Neural progenitor cell (in vitro differentiated cells): ENCODE data around the gene KANTR.

Source experiments
- EZH2 ChIP-seq: fragments of 200-600 bp; sonication (generic); IDR thresholded peaks from 2 replicates; pipeline ENCODE4 v1.6.1; 2017; ENCODE audit warnings: antibody characterized with exemption, mild to moderate bottlenecking, moderate library complexity
- EZH2phosphoT487 ChIP-seq: fragments of 200-600 bp; sonication (generic); IDR thresholded peaks from 2 replicates; pipeline ENCODE4 v1.6.1; 2017; ENCODE audit warnings: antibody characterized with exemption
- TF ChIP-seq, protein P1 (sequence below): fragments of 200-600 bp; sonication (generic); IDR thresholded peaks from 2 replicates; pipeline ENCODE4 v1.5.1; 2017; ENCODE audit warnings: antibody characterized with exemption, mild to moderate bottlenecking

DNA sequence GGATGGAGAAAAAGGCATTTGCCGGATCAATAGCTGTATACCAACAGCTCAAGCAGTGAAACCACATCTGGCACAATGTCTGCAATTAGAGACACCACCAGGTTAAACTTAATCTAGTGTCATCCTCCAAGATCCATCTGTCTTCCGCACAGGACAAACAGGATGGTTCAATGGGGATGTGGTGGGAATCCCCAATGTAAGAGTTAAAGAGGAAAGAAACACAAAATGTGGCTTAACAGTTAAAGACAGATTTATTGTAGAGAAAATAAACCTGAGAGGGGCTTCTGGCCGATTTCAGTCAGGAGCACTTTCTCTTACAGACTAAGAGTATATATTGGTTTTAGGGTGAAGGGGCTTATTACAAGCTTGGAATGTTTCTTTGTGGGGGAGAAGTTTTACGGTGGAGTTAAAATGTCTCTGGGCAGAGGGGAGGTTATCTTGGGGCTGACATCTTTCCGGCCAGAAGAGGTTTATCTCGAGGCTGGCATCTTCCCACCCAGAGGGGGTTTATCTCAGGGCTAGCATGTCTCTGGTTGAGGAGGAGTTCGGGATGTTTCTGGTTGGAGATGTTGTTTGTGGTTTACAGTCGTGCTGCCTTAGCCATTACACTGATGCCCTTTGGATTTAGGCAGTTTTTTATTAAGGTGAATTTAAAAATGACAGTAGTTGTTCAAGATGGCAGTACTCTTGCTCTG lies 61.7 kb downstream of the KANTR start:
- TF ChIP-seq, protein P1, sequence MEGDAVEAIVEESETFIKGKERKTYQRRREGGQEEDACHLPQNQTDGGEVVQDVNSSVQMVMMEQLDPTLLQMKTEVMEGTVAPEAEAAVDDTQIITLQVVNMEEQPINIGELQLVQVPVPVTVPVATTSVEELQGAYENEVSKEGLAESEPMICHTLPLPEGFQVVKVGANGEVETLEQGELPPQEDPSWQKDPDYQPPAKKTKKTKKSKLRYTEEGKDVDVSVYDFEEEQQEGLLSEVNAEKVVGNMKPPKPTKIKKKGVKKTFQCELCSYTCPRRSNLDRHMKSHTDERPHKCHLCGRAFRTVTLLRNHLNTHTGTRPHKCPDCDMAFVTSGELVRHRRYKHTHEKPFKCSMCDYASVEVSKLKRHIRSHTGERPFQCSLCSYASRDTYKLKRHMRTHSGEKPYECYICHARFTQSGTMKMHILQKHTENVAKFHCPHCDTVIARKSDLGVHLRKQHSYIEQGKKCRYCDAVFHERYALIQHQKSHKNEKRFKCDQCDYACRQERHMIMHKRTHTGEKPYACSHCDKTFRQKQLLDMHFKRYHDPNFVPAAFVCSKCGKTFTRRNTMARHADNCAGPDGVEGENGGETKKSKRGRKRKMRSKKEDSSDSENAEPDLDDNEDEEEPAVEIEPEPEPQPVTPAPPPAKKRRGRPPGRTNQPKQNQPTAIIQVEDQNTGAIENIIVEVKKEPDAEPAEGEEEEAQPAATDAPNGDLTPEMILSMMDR, result no peak
- TF ChIP-seq EZH2, result no peak
- TF ChIP-seq EZH2phosphoT487, result no peak
